WERI-Rb-1 (cell line): ENCODE measurements around the gene SPATA21.

Source experiments
- DNase-seq: peaks from one replicate; pipeline ENCODE4 v3.0.0-alpha.2; 2020
- H3K27ac ChIP-seq: fragments of 250-450 bp; sonication (Bioruptor Pico); 2 replicates; pipeline ENCODE4 v1.5.1; 2020; ENCODE audit warnings: mild to moderate bottlenecking, moderate library complexity
- H3K27me3 ChIP-seq: fragments of 250-450 bp; sonication (Bioruptor Pico); 2 replicates; pipeline ENCODE4 v1.5.1; 2021; ENCODE audit warnings: mild to moderate bottlenecking, low read depth, moderate library complexity; ENCODE audit not compliant: insufficient read depth, severe bottlenecking
- H3K36me3 ChIP-seq: fragments of 250-450 bp; sonication (Bioruptor Pico); 2 replicates; pipeline ENCODE4 v1.5.1; 2020; ENCODE audit warnings: mild to moderate bottlenecking, moderate library complexity
- H3K4me3 ChIP-seq: 2 replicates; pipeline ENCODE4 v1.5.1; 2011; ENCODE audit warnings: low read depth, mild to moderate bottlenecking, control low read depth, low read length
- H3K9me3 ChIP-seq: fragments of 250-450 bp; sonication (Bioruptor Pico); 2 replicates; pipeline ENCODE4 v1.5.1; 2021; ENCODE audit warnings: mild to moderate bottlenecking, moderate library complexity; ENCODE audit not compliant: severe bottlenecking
- CTCF ChIP-seq: IDR thresholded peaks from 2 replicates; pipeline ENCODE4 v1.5.1; 2011; ENCODE audit warnings: low read depth, mild to moderate bottlenecking, control low read depth, inconsistent platforms, low read length

SPATA21 gene

GRCh38 chr1:16386454-16387113 lies 50.6 kb downstream of the SPATA21 start:
- no peaks in the 10 kb centered on the region; the same call in 1 of the 2 replicates for H3K36me3 ChIP-seq
- TF ChIP-seq CTCF = no peak
- H3K9me3 ChIP-seq = no peaks in the 10 kb centered on the region
- no peak overlapping the region for H3K4me3 ChIP-seq
- no peak overlapping the region for H3K27ac ChIP-seq
- no peak for DNase-seq
- H3K27me3 ChIP-seq = no peaks in the 10 kb centered on the region

GRCh38 chr1:16385659-16386453 lies 51.4 kb downstream of the SPATA21 start:
- no peak for TF ChIP-seq CTCF
- no peaks in the 10 kb centered on the region for H3K9me3 ChIP-seq
- H3K27ac ChIP-seq = no peak overlapping the region
- H3K27me3 ChIP-seq = no peaks in the 10 kb centered on the region
- H3K36me3 ChIP-seq = no peaks in the 10 kb centered on the region; the same call in 1 of the 2 replicates
- no peak for DNase-seq
- no peak overlapping the region for H3K4me3 ChIP-seq

GRCh38 chr1:16383888-16384287 lies 53.3 kb downstream of the SPATA21 start:
- TF ChIP-seq CTCF = no peak
- H3K4me3 ChIP-seq = no peak overlapping the region
- no peaks in the 10 kb centered on the region for H3K9me3 ChIP-seq
- DNase-seq = no peak
- no peaks in the 10 kb centered on the region for H3K27me3 ChIP-seq
- H3K27ac ChIP-seq = no peak overlapping the region
- H3K36me3 ChIP-seq = no peaks in the 10 kb centered on the region; the same call in none of the 2 replicates

GRCh38 chr1:16380868-16381267 lies 56.4 kb downstream of the SPATA21 start:
- no peak overlapping the region for H3K4me3 ChIP-seq
- H3K9me3 ChIP-seq = no peaks in the 10 kb centered on the region
- TF ChIP-seq CTCF = no peak
- no peak overlapping the region for H3K27ac ChIP-seq
- no peak for DNase-seq
- H3K36me3 ChIP-seq = no peaks in the 10 kb centered on the region; the same call in 1 of the 2 replicates
- H3K27me3 ChIP-seq = no peaks in the 10 kb centered on the region

- TF ChIP-seq CTCF = no peak
- no peak for DNase-seq
- H3K9me3 ChIP-seq = no peaks in the 10 kb centered on the region
- H3K4me3 ChIP-seq = no peak overlapping the region
- H3K27ac ChIP-seq = no peak overlapping the region
- peaks cover 4% of the 10 kb centered on the region; the same call in 1 of the 2 replicates for H3K36me3 ChIP-seq
- no peaks in the 10 kb centered on the region for H3K27me3 ChIP-seq
Measured at GRCh38 chr1:16378443-16378842, 58.8 kb downstream of the SPATA21 start.
